ENCODE data around the gene TM2D3.

The TM2D3 gene

DNA sequence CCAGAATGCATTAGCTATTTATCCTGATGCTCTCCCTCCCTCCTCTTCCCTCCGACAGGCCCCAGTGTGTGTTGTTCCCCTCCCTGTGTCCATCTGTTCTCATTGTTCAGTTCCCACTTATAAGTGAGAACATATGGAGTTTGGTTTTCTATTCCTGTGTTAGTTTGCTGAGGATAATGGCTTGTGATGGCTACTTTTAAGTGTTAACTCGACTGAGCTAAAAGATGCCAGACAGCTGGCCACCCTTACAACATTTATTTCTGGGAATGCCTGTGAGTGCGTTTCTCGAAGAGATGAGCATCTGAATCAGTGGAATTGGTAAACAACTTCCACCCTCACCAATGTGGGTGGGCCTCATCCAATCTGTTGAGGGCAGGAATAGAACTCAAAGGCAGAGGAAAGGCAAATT is 24.7 kb upstream of the TM2D3 start:
- Histone ChIP-seq H3K36me3 (ENCODE audit: control insufficient read depth in 2 of 2, insufficient read depth in 2 of 2, low read length in 2 of 2) (peaks cover 28 to 37% of the 10 kb centered on the region in 2 donors), H3K4me3 (ENCODE audit: low read length in 2 of 2) (no peak overlapping the region), H3K9me3 (ENCODE audit: control insufficient read depth in 2 of 2, low read length in 2 of 2) (no peaks in the 10 kb centered on the region), H3K4me1 (ENCODE audit: control insufficient read depth, insufficient read depth, low read length) (no peaks in the 10 kb centered on the region), H3K9ac (ENCODE audit: low read length in 2 of 2) (no peak overlapping the region), H3K27me3 (ENCODE audit: control insufficient read depth in 1 of 2, insufficient read depth in 2 of 2, low read length in 2 of 2) (no peaks in the 10 kb centered on the region), H3K27ac (ENCODE audit: low read length) (no peak overlapping the region)

DNA sequence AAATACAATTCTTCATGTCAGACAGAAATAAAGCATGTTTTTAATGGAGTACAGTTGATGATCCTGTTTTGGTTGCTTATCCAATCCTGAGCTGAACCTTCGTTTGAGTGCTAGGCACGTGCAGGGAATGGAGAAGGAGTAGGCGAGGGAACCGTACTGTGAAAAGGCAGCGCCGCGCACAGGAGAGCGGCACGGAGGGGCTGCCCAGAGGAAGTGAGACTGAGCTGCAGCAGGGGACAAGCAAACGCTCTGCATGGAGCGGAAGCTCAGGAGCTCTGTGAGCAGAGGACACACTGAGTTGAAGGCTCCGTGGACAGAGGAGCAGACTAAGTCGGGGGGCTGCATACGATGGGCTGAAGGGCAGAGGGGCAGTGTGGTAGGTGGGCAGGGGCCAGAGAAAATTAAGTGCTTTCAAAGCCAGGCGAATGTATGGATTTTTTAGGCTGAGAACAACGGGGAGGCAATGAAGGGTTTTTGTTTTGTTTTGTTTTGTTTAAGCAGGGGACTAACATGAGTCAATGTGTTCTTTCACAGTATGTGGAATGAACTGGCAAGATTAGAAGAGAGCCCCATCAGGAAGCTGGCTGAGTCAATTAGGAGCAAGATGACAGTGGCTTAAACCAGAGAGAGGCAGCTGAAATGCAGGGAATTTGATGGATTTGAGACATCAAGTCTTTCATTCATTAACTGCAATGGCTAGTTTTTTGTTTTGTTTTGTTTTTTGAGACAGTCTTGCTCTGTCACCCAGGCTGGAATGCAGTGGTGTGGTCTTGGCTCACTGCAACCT is 23.8 kb upstream of the TM2D3 start:
- H3K9me3 ChIP-seq (ENCODE audit: control insufficient read depth in 2 of 2, low read length in 2 of 2): no peaks in the 10 kb centered on the region
- H3K27ac ChIP-seq (ENCODE audit: low read length): no peak overlapping the region
- H3K27me3 ChIP-seq (ENCODE audit: control insufficient read depth in 1 of 2, insufficient read depth in 2 of 2, low read length in 2 of 2): no peaks in the 10 kb centered on the region
- H3K36me3 ChIP-seq (ENCODE audit: control insufficient read depth in 2 of 2, insufficient read depth in 2 of 2, low read length in 2 of 2): peaks cover 34 to 45% of the 10 kb centered on the region in 2 donors
- H3K4me3 ChIP-seq (ENCODE audit: low read length in 2 of 2): no peak overlapping the region
- no peaks in the 10 kb centered on the region for H3K4me1 ChIP-seq (ENCODE audit: control insufficient read depth, insufficient read depth, low read length)
- no peak overlapping the region for H3K9ac ChIP-seq (ENCODE audit: low read length in 2 of 2)

GRCh38 chr15:101675015-101675414 is 22.8 kb upstream of the TM2D3 start:
- Histone ChIP-seq H3K4me3 (ENCODE audit: low read length in 2 of 2) (no peak overlapping the region), H3K4me1 (ENCODE audit: control insufficient read depth, insufficient read depth, low read length) (no peaks in the 10 kb centered on the region), H3K27ac (ENCODE audit: low read length) (no peak overlapping the region), H3K9ac (ENCODE audit: low read length in 2 of 2) (no peak overlapping the region), H3K36me3 (ENCODE audit: control insufficient read depth in 2 of 2, insufficient read depth in 2 of 2, low read length in 2 of 2) (peaks cover 38 to 45% of the 10 kb centered on the region in 2 donors), H3K27me3 (ENCODE audit: control insufficient read depth in 1 of 2, insufficient read depth in 2 of 2, low read length in 2 of 2) (no peaks in the 10 kb centered on the region), H3K9me3 (ENCODE audit: control insufficient read depth in 2 of 2, low read length in 2 of 2) (no peaks in the 10 kb centered on the region)

- Histone ChIP-seq H3K9me3 (ENCODE audit: control insufficient read depth in 2 of 2, low read length in 2 of 2) (no peaks in the 10 kb centered on the region), H3K4me3 (ENCODE audit: low read length in 2 of 2) (no peak overlapping the region), H3K36me3 (ENCODE audit: control insufficient read depth in 2 of 2, insufficient read depth in 2 of 2, low read length in 2 of 2) (peaks cover 41 to 43% of the 10 kb centered on the region in 2 donors), H3K9ac (ENCODE audit: low read length in 2 of 2) (no peak overlapping the region), H3K27ac (ENCODE audit: low read length) (no peak overlapping the region), H3K27me3 (ENCODE audit: control insufficient read depth in 1 of 2, insufficient read depth in 2 of 2, low read length in 2 of 2) (no peaks in the 10 kb centered on the region), H3K4me1 (ENCODE audit: control insufficient read depth, insufficient read depth, low read length) (no peaks in the 10 kb centered on the region)
Observed at GRCh38 chr15:101672298-101672697, 20.1 kb upstream of the TM2D3 start.

DNA sequence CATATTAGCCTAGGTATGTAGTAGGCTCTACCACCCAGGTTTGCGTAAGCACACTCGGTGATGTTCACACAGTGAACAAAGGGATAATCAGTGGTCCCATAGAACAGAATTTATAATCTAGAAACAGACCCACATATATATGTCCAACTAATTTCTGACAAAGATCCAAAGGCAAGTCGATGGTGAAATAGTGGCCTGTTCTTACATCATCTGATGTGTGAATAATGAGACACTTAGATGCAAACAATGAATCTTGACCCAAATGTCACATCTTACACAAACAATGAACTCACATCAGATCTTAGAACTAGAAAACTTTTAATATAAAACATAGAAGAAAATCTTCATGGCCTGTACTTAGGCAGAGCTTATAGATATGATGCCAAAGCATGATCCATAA is 17.6 kb upstream of the TM2D3 start:
- H3K27me3 ChIP-seq (ENCODE audit: control insufficient read depth in 1 of 2, insufficient read depth in 2 of 2, low read length in 2 of 2): no peaks in the 10 kb centered on the region
- H3K4me3 ChIP-seq (ENCODE audit: low read length in 2 of 2): no peak overlapping the region
- peaks cover 32 to 36% of the 10 kb centered on the region in 2 donors for H3K36me3 ChIP-seq (ENCODE audit: control insufficient read depth in 2 of 2, insufficient read depth in 2 of 2, low read length in 2 of 2)
- H3K4me1 ChIP-seq (ENCODE audit: control insufficient read depth, insufficient read depth, low read length): no peaks in the 10 kb centered on the region
- no peak overlapping the region for H3K9ac ChIP-seq (ENCODE audit: low read length in 2 of 2)
- H3K27ac ChIP-seq (ENCODE audit: low read length): no peak overlapping the region
- no peaks in the 10 kb centered on the region for H3K9me3 ChIP-seq (ENCODE audit: control insufficient read depth in 2 of 2, low read length in 2 of 2)

DNA sequence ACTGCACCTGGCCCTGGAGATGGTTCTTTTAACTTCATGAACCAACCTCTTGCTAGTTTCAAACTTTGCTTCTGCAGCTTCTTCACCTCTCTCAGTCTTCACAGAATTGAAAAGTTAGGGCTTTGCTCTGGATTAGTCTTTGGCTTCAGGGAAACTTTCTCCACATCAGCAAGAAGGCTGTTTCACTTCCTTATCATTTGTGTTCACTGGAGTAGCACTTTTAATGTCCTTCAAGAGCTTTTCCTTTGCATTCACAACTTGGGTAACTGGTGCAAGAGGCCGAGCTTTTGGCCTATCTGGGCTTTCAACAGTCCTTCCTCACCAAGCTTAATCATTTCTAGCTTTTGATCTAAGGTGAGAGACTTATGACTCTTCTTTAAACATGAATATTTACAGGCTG is 15.7 kb upstream of the TM2D3 start:
- Histone ChIP-seq H3K9ac (ENCODE audit: low read length in 2 of 2) (no peak overlapping the region), H3K27ac (ENCODE audit: low read length) (no peak overlapping the region), H3K9me3 (ENCODE audit: control insufficient read depth in 2 of 2, low read length in 2 of 2) (no peaks in the 10 kb centered on the region), H3K4me3 (ENCODE audit: low read length in 2 of 2) (no peak overlapping the region), H3K4me1 (ENCODE audit: control insufficient read depth, insufficient read depth, low read length) (no peaks in the 10 kb centered on the region), H3K36me3 (ENCODE audit: control insufficient read depth in 2 of 2, insufficient read depth in 2 of 2, low read length in 2 of 2) (peaks cover 26 to 28% of the 10 kb centered on the region in 2 donors), H3K27me3 (ENCODE audit: control insufficient read depth in 1 of 2, insufficient read depth in 2 of 2, low read length in 2 of 2) (no peaks in the 10 kb centered on the region)

GRCh38 chr15:101664303-101664913 is 12.2 kb upstream of the TM2D3 start:
- H3K9me3 ChIP-seq (ENCODE audit: control insufficient read depth in 2 of 2, low read length in 2 of 2): no peaks in the 10 kb centered on the region
- no peak overlapping the region for H3K4me3 ChIP-seq (ENCODE audit: low read length in 2 of 2)
- no peaks in the 10 kb centered on the region for H3K27me3 ChIP-seq (ENCODE audit: control insufficient read depth in 1 of 2, insufficient read depth in 2 of 2, low read length in 2 of 2)
- no peaks in the 10 kb centered on the region for H3K4me1 ChIP-seq (ENCODE audit: control insufficient read depth, insufficient read depth, low read length)
- no peak overlapping the region for H3K9ac ChIP-seq (ENCODE audit: low read length in 2 of 2)
- no peak overlapping the region for H3K27ac ChIP-seq (ENCODE audit: low read length)
- peaks cover 13 to 14% of the 10 kb centered on the region in 2 donors for H3K36me3 ChIP-seq (ENCODE audit: control insufficient read depth in 2 of 2, insufficient read depth in 2 of 2, low read length in 2 of 2)

GRCh38 chr15:101662203-101662602 is 10.0 kb upstream of the TM2D3 start:
- H3K27ac ChIP-seq (ENCODE audit: low read length): no peak overlapping the region
- H3K9ac ChIP-seq (ENCODE audit: low read length in 2 of 2): no peak overlapping the region
- no peak overlapping the region for H3K4me3 ChIP-seq (ENCODE audit: low read length in 2 of 2)
- no peaks in the 10 kb centered on the region for H3K27me3 ChIP-seq (ENCODE audit: control insufficient read depth in 1 of 2, insufficient read depth in 2 of 2, low read length in 2 of 2)
- H3K9me3 ChIP-seq (ENCODE audit: control insufficient read depth in 2 of 2, low read length in 2 of 2): no peaks in the 10 kb centered on the region
- H3K36me3 ChIP-seq (ENCODE audit: control insufficient read depth in 2 of 2, insufficient read depth in 2 of 2, low read length in 2 of 2): peaks cover 13 to 14% of the 10 kb centered on the region in 2 donors
- no peaks in the 10 kb centered on the region for H3K4me1 ChIP-seq (ENCODE audit: control insufficient read depth, insufficient read depth, low read length)

DNA sequence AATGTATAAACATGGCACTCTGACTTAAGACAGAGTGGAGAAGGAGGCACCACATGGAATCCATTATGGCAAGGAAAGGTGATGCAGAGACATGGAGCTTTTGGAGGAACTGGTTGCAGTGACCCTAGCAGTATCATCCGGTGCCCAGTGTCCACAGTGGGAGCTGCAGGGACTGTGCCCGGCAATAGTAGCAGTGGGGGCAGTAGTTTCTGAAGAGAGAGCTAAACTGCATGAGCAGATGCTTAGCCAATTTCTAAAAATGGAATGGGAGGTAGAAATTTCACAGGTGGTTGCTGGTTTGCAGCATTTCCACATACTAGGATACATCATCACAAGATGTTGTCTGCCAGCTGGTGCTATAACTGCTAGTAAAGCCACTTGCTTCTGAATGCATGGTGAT is 7.8 kb upstream of the TM2D3 start:
- Histone ChIP-seq H3K27ac (ENCODE audit: low read length) (no peak overlapping the region), H3K9me3 (ENCODE audit: control insufficient read depth in 2 of 2, low read length in 2 of 2) (no peaks in the 10 kb centered on the region), H3K4me3 (ENCODE audit: low read length in 2 of 2) (no peak overlapping the region)

GRCh38 chr15:101657968-101658784 is 6.0 kb upstream of the TM2D3 start:
- Histone ChIP-seq H3K9ac (ENCODE audit: low read length in 2 of 2) (no peak overlapping the region), H3K9me3 (ENCODE audit: control insufficient read depth in 2 of 2, low read length in 2 of 2) (no peaks in the 10 kb centered on the region), H3K4me1 (ENCODE audit: control insufficient read depth, insufficient read depth, low read length) (no peaks in the 10 kb centered on the region), H3K27me3 (ENCODE audit: control insufficient read depth in 1 of 2, insufficient read depth in 2 of 2, low read length in 2 of 2) (no peaks in the 10 kb centered on the region), H3K4me3 (ENCODE audit: low read length in 2 of 2) (no peak overlapping the region), H3K36me3 (ENCODE audit: control insufficient read depth in 2 of 2, insufficient read depth in 2 of 2, low read length in 2 of 2) (peaks cover 13 to 23% of the 10 kb centered on the region in 2 donors), H3K27ac (ENCODE audit: low read length) (no peak overlapping the region)

More for the DNA sequence above, 7.8 kb upstream of the TM2D3 start:
- no peak overlapping the region for H3K9ac ChIP-seq (ENCODE audit: low read length in 2 of 2)
- peaks cover 13 to 23% of the 10 kb centered on the region in 2 donors for H3K36me3 ChIP-seq (ENCODE audit: control insufficient read depth in 2 of 2, insufficient read depth in 2 of 2, low read length in 2 of 2)
- H3K4me1 ChIP-seq (ENCODE audit: control insufficient read depth, insufficient read depth, low read length): no peaks in the 10 kb centered on the region
- H3K27me3 ChIP-seq (ENCODE audit: control insufficient read depth in 1 of 2, insufficient read depth in 2 of 2, low read length in 2 of 2): no peaks in the 10 kb centered on the region
